Measurements from ENCODE around the gene C1orf122.

Gene C1orf122

GRCh38 chr1:37844536-37844935 lies 36.9 kb downstream of the C1orf122 start:
- DNase-seq (ENCODE audit: extremely low read depth in 1 of 2, low read depth in 1 of 2) = no peak

GRCh38 chr1:37845049-37845646 lies 37.6 kb downstream of the C1orf122 start:
- no peak for DNase-seq (ENCODE audit: extremely low read depth in 1 of 2, low read depth in 1 of 2)

- DNase-seq (ENCODE audit: extremely low read depth in 1 of 2, low read depth in 1 of 2) = no peak
Measured at GRCh38 chr1:37845786-37846185, 38.2 kb downstream of the C1orf122 start.

GRCh38 chr1:37846647-37847339 lies 39.2 kb downstream of the C1orf122 start:
- no peak for DNase-seq (ENCODE audit: extremely low read depth in 1 of 2, low read depth in 1 of 2)

- no peak for DNase-seq (ENCODE audit: extremely low read depth in 1 of 2, low read depth in 1 of 2)
Measured at GRCh38 chr1:37849480-37849879, 41.9 kb downstream of the C1orf122 start.

- no peak for DNase-seq (ENCODE audit: extremely low read depth in 1 of 2, low read depth in 1 of 2)
Measured at GRCh38 chr1:37850352-37850955, 42.9 kb downstream of the C1orf122 start.

GRCh38 chr1:37851262-37851661 lies 43.7 kb downstream of the C1orf122 start:
- no peak for DNase-seq (ENCODE audit: extremely low read depth in 1 of 2, low read depth in 1 of 2)

- DNase-seq (ENCODE audit: extremely low read depth in 1 of 2, low read depth in 1 of 2) = no peak
Measured at GRCh38 chr1:37851782-37852210, 44.2 kb downstream of the C1orf122 start.

- DNase-seq (ENCODE audit: extremely low read depth in 1 of 2, low read depth in 1 of 2) = no peak
Measured at GRCh38 chr1:37853157-37853556, 45.6 kb downstream of the C1orf122 start.

GRCh38 chr1:37854406-37854805 lies 46.8 kb downstream of the C1orf122 start:
- DNase-seq (ENCODE audit: extremely low read depth in 1 of 2, low read depth in 1 of 2) = no peak

Data from stimulated activated CD8-positive, alpha-beta memory T cell treated with anti-CD3 and anti-CD28 coated beads, Interleukin-7, amount 100 ng/mL, for 48 hours (primary cell).